K562 (cell line): Measurements from ENCODE around the gene TTC28. TPM values are rescaled to one million over a fixed set of nuclear protein-coding genes. Genes with fewer than 3 reads are reported as not detected.
"Not testable (repeated sequence)": the region's sequence is repeated elsewhere in the genome, so short reads cannot be mapped to it uniquely, and the experiment has no call there.

Experiments
- ATAC-seq: fragments of 200-7000 bp; cut with Tn5 transposase; 3 replicates; pipeline ENCODE4 v1.9.1; 2020; ENCODE audit warnings: moderate library complexity
- BruUV-seq: library from RNA; stranded (reverse); fragments of 400-500 nt; replicated peaks from 2 replicates; lab custom pipeline; 2021; lab: Mats Ljungman, UMichigan
- CTCF ChIA-PET: fragments of 300-600 bp; formaldehyde crosslinking; extraction: SDS; loops from one replicate; lab custom pipeline; 2021; ENCODE audit warnings: low intra/inter-chr PET ratio; lab: Yijun Ruan, JAX
- POLR2A ChIA-PET: fragments of 300-600, 350-650 bp; sonication (Branson Sonifier 250); formaldehyde crosslinking; extraction: SDS; loops from one replicate; lab custom pipeline; 2021; ENCODE audit warnings: antibody characterized with exemption, inconsistent platforms; lab: Yijun Ruan, JAX
- DNase-seq, 4 experiments: peaks; one replicate each; pipeline versions ENCODE4 v3.0.0 to v3.0.0-alpha.2; 2011 to 2018; ENCODE audit warnings: low spot score in 3 of 4, mixed read lengths in 3 of 4; ENCODE audit errors: extremely low read depth in 1 of 4
- FAIRE-seq: peaks from 2 replicates; lab custom pipeline; 2011; peaks lifted over from hg19 to GRCh38; lab: Jason Lieb, UNC
- H2AFZ ChIP-seq: 2 replicates; pipeline ENCODE4 v1.6.0; 2011; ENCODE audit warnings: low read depth, low read length, control low read depth, inconsistent platforms
- H3K27ac ChIP-seq: fragments of 200-600 bp; 3 replicates; pipeline ENCODE4 v1.8.0; 2011; ENCODE audit warnings: low read depth, mild to moderate bottlenecking, control low read depth, inconsistent platforms, low read length, moderate library complexity, mixed read lengths; ENCODE audit errors: extremely low read depth
- H3K27me3 ChIP-seq, 2 experiments: fragments of 300-600 bp in 1 of 2; 2 replicates in 1 of 2; 3 replicates in 1 of 2; pipeline versions ENCODE4 v1.6.0 to v1.8.0; 2011; ENCODE audit warnings: inconsistent platforms in 2 of 2, low read length in 2 of 2, mild to moderate bottlenecking in 1 of 2, mixed read lengths in 1 of 2, moderate library complexity in 1 of 2; ENCODE audit not compliant: control insufficient read depth in 2 of 2, insufficient read depth in 2 of 2
- H3K36me3 ChIP-seq: fragments of 300-600 bp; 3 replicates; pipeline ENCODE4 v1.8.0; 2011; ENCODE audit warnings: mild to moderate bottlenecking, low read length, inconsistent platforms; ENCODE audit not compliant: control insufficient read depth, insufficient read depth
- H3K4me1 ChIP-seq, 2 experiments: fragments of 200-600 bp in 1 of 2; replicated peaks in 1 of 2; 2 replicates in 1 of 2; 3 replicates in 1 of 2; pipeline versions ENCODE4 v1.5.1 to v1.8.0; 2011; ENCODE audit warnings: inconsistent platforms in 2 of 2, low read length in 2 of 2, mild to moderate bottlenecking in 1 of 2, mixed read lengths in 1 of 2, moderate library complexity in 1 of 2; ENCODE audit not compliant: control insufficient read depth in 2 of 2, insufficient read depth in 2 of 2
- H3K4me2 ChIP-seq: 2 replicates; pipeline ENCODE4 v1.6.1; 2011; ENCODE audit warnings: low read length, control low read depth, inconsistent platforms, mixed read lengths; ENCODE audit not compliant: insufficient read depth
- H3K4me3 ChIP-seq: fragments of 200-600 bp; sonication (generic), shearing (Covaris generic); 2 replicates; pipeline ENCODE4 v1.5.1; 2016; ENCODE audit warnings: control low read depth, inconsistent platforms
- H3K79me2 ChIP-seq: fragments of 200-600 bp; 3 replicates; pipeline ENCODE4 v1.8.0; 2011; ENCODE audit warnings: low read length, inconsistent platforms; ENCODE audit not compliant: control insufficient read depth, insufficient read depth
- H3K9ac ChIP-seq, 2 experiments: 2 replicates each; pipeline versions ENCODE4 v1.6.0 to v1.6.1; 2011; ENCODE audit warnings: low read depth in 2 of 2, low read length in 2 of 2, control low read depth in 1 of 2, inconsistent platforms in 1 of 2, mild to moderate bottlenecking in 1 of 2, mixed read lengths in 1 of 2; ENCODE audit not compliant: insufficient read depth in 1 of 2
- H3K9me1 ChIP-seq: one replicate; pipeline ENCODE4 v1.6.0; 2011; ENCODE audit warnings: inconsistent platforms, mild to moderate bottlenecking, low read length, moderate library complexity; ENCODE audit not compliant: control insufficient read depth, insufficient read depth
- H3K9me3 ChIP-seq: replicated peaks from 2 replicates; pipeline ENCODE4 v1.5.1; 2011; ENCODE audit warnings: low read depth, low read length, inconsistent platforms; ENCODE audit not compliant: control insufficient read depth, insufficient read depth
- H4K20me1 ChIP-seq: replicated peaks from 2 replicates; pipeline ENCODE4 v1.6.1; 2011; ENCODE audit warnings: low read length, inconsistent platforms, mixed read lengths; ENCODE audit not compliant: control insufficient read depth, insufficient read depth
- CTCFL ChIP-seq: IDR thresholded peaks from 2 replicates; pipeline ENCODE4 v1.6.1; 2011; ENCODE audit warnings: borderline replicate concordance, low read depth, mild to moderate bottlenecking, moderate library complexity, low read length; ENCODE audit not compliant: insufficient read depth, poor library complexity, severe bottlenecking
- WGBS: fragments of 100-300 bp; shearing (Covaris generic); methylation state at CpG from one replicate; pipeline ENCODE4 v1.1.6; 2016; ENCODE audit warnings: low coverage, mixed read lengths; ENCODE audit not compliant: insufficient coverage; ENCODE audit errors: missing lambda C conversion rate; 5-methylcytosine and 5-hydroxymethylcytosine counted together
- in situ Hi-C: fragments of 300-500 bp; cut with MboI; formaldehyde crosslinking; loops from 4 replicates; pipeline ENCODE4 v1.15.0; 2018; ENCODE audit warnings: inconsistent platforms, mixed read lengths
- intact Hi-C: fragments of 100-400 bp; cut with micrococcal nuclease; formaldehyde crosslinking; loops from 2 replicates; pipeline ENCODE4 v1.14.2; 2022
- polyA plus RNA-seq, 8 experiments: library from polyadenylated mRNA; depleted of rRNA in 4 of 8; stranded (reverse) in 5 of 8; unstranded in 3 of 8; fragments of >200 nt; fragmentation: Nextera tagmentation in 2 of 8; fragmentation: Illumina TruSeq in 1 of 8; extraction: Ambion mirVana in 2 of 8; extraction: Trizol in 1 of 8; gene quantifications; 2 replicates each; pipeline versions ENCODE4 v1.2.1 to v1.2.3, GENCODE V29; 2011 to 2014; ENCODE audit warnings: inconsistent platforms in 1 of 8, missing spikeins in 1 of 8
- total RNA-seq, 7 experiments: library from RNA; depleted of rRNA in 6 of 7; stranded (reverse); fragments of >200 nt in 6 of 7; fragmentation: Illumina TruSeq in 2 of 7; extraction: Trizol in 2 of 7; gene quantifications; 2 replicates each; pipeline versions ENCODE4 v1.2.1 to v1.2.3, GENCODE V29; 2011 to 2021; ENCODE audit warnings: low replicate concordance in 1 of 7

The TTC28 gene
- total and polyA plus RNA-seq, 9 of the 15 experiments (the other 6 are each of a cell fraction or from before 2014, with no cell fraction given) = 0.22 to 10.7 (median 3.1) TPM

DNA sequence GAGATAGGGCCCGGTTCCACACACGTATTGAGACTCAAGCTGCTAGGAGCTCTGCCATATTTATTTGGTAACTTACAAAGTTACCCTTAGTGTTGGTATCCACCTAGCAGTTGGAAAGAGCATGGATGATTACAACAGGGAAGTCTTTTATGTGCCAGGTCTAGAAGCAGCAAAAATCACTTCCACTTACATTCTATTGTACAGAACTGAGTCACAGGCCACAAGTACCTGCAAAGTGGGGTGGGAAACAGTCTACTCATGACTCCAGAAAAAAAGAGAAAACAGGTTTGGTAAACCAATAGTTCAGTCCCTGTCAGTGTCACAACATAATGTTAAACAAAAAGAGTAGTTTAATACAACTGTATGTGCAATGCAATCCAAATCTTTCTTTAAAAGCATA, 480.9 kb downstream of the TTC28 start (continued):
- no peak for TF ChIP-seq CTCFL

GRCh38 chr22:28191571-28191970, 488.1 kb downstream of the TTC28 start:
- BruUV-seq, H3K9ac ChIP-seq, FAIRE-seq, H3K27me3 ChIP-seq, POLR2A ChIA-PET, H3K4me1 ChIP-seq, CTCF ChIA-PET, DNase-seq, H3K9me3 ChIP-seq, intact Hi-C loops, H3K4me2 ChIP-seq, H3K79me2 ChIP-seq, H3K36me3 ChIP-seq, H3K9me1 ChIP-seq, H3K4me3 ChIP-seq, H2AFZ ChIP-seq, H3K27ac ChIP-seq, ATAC-seq, in situ Hi-C loops, H4K20me1 ChIP-seq: not testable (repeated sequence)
- 28% methylated on average over 7 of the region's 8 CpGs for WGBS
